Brain microvascular endothelial cell (primary cell): ENCODE results near the gene TSHB.

Experiments used
- DNase-seq: peaks from one replicate; pipeline ENCODE4 v3.0.0-alpha.2; 2020
- H3K27ac ChIP-seq: fragments of 250-450 bp; sonication (Bioruptor Pico); 2 replicates; pipeline ENCODE4 v1.5.1; 2020; ENCODE audit warnings: mild to moderate bottlenecking, moderate library complexity
- H3K27me3 ChIP-seq: fragments of 250-450 bp; sonication (Bioruptor Pico); replicated peaks from 2 replicates; pipeline ENCODE4 v1.5.1; 2020; ENCODE audit warnings: mild to moderate bottlenecking
- H3K36me3 ChIP-seq: fragments of 250-450 bp; sonication (Bioruptor Pico); replicated peaks from 2 replicates; pipeline ENCODE4 v1.5.1; 2020; ENCODE audit warnings: mild to moderate bottlenecking
- H3K4me3 ChIP-seq: 2 replicates; pipeline ENCODE4 v1.5.1; 2011; ENCODE audit warnings: low read depth, mild to moderate bottlenecking, control low read depth, low read length, moderate library complexity
- in situ Hi-C: cut with HindIII; loops from 2 replicates; pipeline ENCODE4 v1.10.0; 2017; ENCODE audit warnings: low sequenced_read_pairs, low pct_ligation_motif_present
- TF ChIP-seq, protein P1 (sequence below): IDR thresholded peaks from 2 replicates; pipeline ENCODE4 v1.5.1; 2011; ENCODE audit warnings: low read depth, mild to moderate bottlenecking, moderate library complexity, low read length, control low read depth, inconsistent platforms; ENCODE audit errors: missing control alignments

TSHB gene

DNA sequence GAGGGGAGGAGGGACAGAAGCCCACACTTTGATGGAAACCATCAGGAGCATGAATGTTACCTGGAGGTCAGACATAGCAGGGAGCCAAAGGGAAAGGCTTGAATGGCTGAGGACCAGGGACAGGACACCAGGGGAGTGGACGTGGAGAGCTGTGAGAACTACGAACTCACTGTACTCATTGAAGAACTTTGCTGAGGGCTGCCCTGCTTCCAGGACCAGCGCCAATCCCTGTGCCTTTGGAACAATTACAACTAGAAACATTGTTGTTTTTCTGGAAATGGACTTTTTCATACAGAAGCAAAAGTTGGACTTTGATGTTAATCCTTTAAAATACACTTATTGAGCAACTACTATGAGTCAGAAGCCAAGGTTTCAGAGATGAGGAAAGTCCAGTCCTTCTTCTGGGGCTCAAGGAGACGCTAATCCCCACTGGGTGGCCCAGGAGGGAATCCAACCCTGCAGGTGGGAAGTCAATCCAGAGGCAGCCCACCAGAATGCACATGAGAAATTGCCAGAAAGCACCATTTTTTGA is 46.8 kb downstream of the TSHB start:
- Histone ChIP-seq H3K27me3 (peaks cover 12% of the 10 kb centered on the region), H3K4me3 (no peak overlapping the region), H3K36me3 (no peaks in the 10 kb centered on the region), H3K27ac (no peak overlapping the region)
- in situ Hi-C loops: no loop called here
- DNase-seq: no peak
- TF ChIP-seq, protein P1, sequence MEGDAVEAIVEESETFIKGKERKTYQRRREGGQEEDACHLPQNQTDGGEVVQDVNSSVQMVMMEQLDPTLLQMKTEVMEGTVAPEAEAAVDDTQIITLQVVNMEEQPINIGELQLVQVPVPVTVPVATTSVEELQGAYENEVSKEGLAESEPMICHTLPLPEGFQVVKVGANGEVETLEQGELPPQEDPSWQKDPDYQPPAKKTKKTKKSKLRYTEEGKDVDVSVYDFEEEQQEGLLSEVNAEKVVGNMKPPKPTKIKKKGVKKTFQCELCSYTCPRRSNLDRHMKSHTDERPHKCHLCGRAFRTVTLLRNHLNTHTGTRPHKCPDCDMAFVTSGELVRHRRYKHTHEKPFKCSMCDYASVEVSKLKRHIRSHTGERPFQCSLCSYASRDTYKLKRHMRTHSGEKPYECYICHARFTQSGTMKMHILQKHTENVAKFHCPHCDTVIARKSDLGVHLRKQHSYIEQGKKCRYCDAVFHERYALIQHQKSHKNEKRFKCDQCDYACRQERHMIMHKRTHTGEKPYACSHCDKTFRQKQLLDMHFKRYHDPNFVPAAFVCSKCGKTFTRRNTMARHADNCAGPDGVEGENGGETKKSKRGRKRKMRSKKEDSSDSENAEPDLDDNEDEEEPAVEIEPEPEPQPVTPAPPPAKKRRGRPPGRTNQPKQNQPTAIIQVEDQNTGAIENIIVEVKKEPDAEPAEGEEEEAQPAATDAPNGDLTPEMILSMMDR: no peak

DNA sequence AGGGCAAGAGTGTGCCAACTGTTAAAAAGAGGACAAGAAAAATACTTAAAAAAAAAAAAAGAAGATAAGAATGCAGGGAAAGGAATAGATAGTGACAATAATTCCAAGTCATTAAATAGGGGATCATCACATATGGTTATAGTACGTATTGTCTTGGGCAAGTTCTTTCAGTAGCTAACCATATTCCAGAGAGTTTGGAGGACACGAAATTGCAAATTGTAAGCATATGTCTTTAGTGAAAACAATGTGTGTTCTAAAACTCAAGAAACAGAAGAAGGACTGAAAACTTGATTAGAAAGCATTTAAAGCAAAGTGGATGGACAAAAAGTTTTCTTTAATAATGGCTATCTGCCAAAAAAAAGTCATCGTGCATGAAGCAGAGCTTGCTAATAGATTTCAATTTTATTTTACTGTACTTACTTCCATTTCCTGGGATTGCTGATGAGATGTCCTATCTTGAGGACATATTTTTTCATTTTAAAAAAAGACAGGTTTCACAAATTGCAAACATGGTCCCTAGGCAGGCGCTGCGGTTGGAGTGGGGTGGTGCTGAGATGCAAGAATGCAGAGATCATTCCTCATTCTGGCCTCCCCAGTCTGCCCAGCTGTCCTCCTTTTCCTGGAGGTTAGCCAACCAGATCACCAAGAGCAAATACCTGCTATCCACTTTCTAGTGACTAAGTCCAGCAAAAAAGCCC is 47.8 kb downstream of the TSHB start:
- peaks cover 12% of the 10 kb centered on the region for H3K27me3 ChIP-seq
- in situ Hi-C loops: no loop called here
- TF ChIP-seq, protein P1: no peak
- H3K4me3 ChIP-seq: no peak overlapping the region
- DNase-seq: no peak
- no peak overlapping the region for H3K27ac ChIP-seq
- H3K36me3 ChIP-seq: no peaks in the 10 kb centered on the region

DNA sequence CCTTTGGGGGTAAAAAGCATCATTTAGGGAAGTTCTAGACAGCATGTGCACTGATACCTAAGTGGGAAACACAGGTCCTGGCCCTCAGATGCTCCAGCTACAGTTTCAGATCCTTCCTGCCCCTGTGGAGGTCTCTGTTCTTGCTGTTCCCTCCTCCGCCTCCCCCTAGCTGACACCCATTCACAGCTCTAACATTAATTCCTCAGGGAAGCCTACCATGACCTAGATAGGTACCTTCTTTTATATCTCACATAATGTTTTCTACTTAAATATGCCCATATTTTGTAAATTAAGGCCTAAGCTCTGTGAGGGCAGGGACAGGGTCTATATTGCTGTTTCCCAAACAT is 48.3 kb downstream of the TSHB start:
- H3K27me3 ChIP-seq: peaks cover 12% of the 10 kb centered on the region
- no peak overlapping the region for H3K4me3 ChIP-seq
- H3K36me3 ChIP-seq: no peaks in the 10 kb centered on the region
- in situ Hi-C loops: no loop called here
- TF ChIP-seq, protein P1: no peak
- no peak for DNase-seq
- no peak overlapping the region for H3K27ac ChIP-seq

DNA sequence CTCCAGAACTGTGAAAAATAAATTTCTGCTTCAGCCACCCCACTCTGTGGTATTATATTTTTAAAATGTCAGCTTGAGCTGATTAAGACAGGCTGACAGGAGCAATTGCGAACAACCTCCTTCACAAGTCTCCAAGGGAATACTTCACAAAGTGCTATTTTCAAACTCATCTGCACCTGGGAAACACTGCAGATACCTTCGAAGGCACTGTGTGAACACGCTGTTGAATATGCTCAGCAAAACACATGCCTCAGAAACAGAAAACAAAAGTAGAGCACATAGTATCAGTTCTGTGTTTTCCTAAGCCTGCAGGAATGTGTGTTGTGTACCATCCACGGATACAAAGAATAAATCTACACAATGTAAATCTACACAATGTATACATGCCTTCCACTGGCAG is 49.1 kb downstream of the TSHB start:
- no peak overlapping the region for H3K27ac ChIP-seq
- TF ChIP-seq, protein P1: no peak
- H3K36me3 ChIP-seq: no peaks in the 10 kb centered on the region
- in situ Hi-C loops: no loop called here
- H3K4me3 ChIP-seq: no peak overlapping the region
- no peak for DNase-seq
- H3K27me3 ChIP-seq: peaks cover 12% of the 10 kb centered on the region

DNA sequence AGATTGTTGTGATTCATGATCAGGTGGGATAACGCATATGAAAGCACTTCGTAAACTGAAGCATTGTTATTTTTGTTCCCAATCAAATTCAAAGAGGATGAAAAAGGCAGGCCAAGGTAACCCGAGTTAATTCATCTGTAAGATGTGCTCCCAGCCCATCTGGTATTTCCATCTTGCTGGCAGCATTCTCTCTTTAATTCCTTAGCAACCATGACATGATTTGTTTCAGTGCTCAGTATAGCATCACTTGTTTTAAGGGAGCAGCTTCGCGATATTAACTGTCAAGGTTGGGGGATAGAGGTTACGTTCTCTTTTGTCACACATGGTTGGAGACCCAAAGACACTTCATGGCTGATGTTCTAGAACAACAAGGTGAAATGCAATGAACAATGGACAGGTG is 53.3 kb downstream of the TSHB start:
- no peaks in the 10 kb centered on the region for H3K27me3 ChIP-seq
- TF ChIP-seq, protein P1: no peak

More for the DNA sequence above, 53.3 kb downstream of the TSHB start:
- in situ Hi-C loops: no loop called here
- no peak overlapping the region for H3K4me3 ChIP-seq
- no peaks in the 10 kb centered on the region for H3K36me3 ChIP-seq
- no peak for DNase-seq
- H3K27ac ChIP-seq: no peak overlapping the region
